Measurements from ENCODE around the gene ACSM5.
"Not testable (repeated sequence)": the region's sequence is repeated elsewhere in the genome, so short reads cannot be mapped to it uniquely, and the experiment has no call there.

ACSM5 gene

DNA sequence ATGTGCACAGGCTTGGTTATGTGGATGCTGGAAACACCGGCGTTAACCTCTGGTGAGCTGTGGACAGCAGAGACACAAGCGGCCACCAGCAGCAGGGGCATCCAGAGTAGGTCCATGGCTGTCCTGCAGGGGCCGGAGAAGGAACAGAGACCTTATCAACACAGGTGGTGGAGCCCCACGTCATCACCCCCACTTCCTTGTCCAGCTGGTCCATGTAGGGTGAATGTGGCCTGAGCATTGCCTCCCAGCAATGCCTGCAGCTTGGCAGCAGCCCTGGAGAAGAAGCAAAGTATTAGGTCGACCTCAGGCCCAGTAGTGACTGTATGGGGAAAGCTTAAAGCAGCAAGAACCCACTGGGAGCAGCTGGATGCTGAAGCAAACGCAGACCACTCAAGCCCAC lies 10.1 kb upstream of the ACSM5 start:
- DNase-seq (ENCODE audit: low read depth in 3 of 3) = no peak

DNA sequence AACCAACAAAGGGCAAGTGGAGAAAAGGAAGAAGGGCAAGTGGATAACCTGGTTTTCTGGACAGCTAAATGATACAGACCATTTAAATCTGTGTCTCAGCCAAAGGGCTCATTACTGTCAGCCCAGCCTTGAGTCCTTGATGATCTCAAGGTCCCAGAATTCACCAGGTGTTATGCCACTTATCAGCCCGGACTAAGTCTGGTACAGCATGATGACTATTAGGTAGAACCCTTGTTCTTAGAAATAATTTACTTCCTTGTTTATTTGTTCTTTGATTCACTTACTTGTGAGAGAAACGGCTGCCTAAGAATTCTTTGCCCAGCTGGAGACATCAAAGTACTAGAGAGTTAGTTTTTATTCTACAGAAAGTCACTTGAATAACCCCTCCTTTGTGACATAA lies 8.3 kb upstream of the ACSM5 start:
- no peak for DNase-seq (ENCODE audit: low read depth in 3 of 3)

DNA sequence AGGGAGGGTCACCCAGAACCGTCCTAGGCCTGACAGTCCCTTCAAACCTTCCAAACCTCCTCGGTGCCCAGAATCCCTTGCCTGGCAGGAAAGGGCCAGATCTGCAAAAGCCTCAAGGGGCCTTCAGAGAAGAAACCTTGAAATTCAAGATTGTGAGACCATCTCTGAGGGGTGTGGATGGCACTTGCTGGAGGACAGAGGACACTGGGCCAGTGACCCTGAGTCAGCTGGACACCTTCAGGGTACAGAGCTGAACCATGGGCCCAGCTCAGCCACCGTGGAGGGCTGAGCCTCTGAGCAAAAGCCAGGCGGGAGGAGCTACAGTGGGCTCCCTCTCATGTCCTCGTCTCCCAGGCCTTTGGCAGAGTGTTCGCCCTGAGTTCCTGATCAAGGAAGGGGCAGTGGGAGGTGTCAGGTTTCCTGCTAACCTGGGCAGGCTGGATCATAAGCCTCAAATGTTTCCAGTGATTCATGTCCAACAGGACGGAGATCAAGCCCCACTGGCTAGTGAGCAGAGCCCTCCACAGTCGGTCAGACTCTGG lies 7.8 kb upstream of the ACSM5 start:
- no peak for DNase-seq (ENCODE audit: low read depth in 3 of 3)

DNA sequence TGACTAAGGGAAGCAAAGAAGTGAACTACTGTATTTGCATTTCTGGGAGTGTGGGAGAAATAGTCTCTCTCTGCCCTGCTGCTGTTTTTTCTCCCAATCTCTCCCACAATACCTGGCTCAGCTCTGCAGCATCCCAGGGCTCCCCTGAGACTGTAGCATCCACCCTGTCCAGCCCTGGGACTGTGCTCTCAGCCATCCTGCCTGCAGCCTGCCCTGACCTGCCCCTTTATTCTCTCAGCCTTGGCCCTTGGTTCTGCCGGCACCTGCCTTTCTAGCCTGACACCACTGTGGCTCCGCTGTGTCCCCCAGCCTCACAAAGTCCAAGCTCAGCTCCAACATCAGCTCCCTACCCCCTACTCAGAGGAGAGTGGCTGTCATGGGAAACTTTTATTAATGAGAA lies 6.7 kb upstream of the ACSM5 start:
- no peak for DNase-seq (ENCODE audit: low read depth in 3 of 3)

DNA sequence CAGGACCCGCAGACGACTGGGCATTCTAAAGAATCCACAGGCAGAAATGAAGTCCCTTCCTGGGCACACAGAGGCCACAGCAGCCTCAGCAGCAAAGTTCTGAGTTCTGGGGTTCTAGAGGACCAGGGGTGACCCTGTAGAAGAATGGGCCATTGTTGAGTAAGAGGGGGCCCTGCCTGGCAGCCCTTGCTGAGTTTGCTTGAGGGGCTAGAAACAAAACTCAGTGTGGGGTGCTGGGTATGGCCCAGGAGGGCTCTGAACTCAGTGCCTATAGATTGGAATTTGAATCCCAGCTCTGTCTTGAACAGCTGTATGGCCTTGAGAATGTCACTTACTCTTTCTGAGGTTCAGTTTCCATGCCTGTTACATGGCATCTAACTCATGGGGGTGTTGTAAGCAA lies 4.7 kb upstream of the ACSM5 start, which contains the start of gene PDILT:
PDILT (minus strand) TSS at position 101 of the 400 bp plus-strand sequence. CDS start 5,437 bp downstream, outside the sequence.
- no peak for DNase-seq (ENCODE audit: low read depth in 3 of 3)

DNA sequence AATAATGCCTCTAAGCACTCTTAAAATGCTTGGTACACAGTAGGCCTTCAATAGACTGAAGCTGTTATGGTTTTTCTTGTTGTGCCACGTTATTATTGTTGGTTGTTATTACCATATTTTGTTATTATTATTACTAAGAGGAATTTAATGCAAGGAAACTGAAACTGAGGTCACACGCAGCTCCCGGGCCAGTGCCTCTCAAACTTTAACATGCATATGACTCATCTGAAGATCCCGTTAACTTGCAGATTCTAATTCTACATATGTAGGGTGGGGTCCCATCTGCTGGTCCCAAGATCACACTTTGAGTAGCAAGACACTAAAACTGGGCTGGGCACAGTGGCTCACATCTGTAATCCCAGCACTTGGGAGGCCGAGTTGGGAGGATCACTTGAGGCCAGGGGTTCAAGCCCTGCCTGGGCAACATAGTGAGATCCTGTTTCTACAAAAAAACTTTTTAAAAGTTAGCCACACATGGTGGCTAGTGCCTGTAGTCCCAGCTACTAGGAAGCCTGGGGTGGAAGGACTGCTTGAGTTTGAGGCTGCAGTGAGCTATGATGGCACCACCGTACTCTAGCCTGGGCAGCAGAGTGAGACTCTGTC lies 888 bp downstream of the ACSM5 start:
- no peak for DNase-seq (ENCODE audit: low read depth in 3 of 3)

DNA sequence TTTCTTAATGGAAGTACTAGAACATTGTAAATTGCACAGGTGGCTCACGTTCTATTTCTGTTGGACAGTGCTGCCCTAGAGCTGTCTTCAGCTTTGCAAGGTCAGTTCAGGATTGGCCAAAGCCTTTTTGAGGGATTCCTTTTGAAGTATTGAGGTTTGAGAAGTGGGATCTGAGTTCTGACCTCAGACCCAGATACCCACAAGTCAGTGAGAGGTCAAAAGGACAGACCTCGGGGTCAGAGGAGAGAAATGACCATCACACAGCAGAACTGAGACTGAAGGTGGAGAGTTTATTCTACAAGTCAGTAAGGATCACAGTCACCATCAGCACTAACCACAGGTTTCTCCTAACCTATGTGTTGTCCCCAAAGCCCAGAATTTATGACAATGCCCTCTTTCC lies 1.7 kb downstream of the ACSM5 start:
- no peak for DNase-seq (ENCODE audit: low read depth in 3 of 3)

DNA sequence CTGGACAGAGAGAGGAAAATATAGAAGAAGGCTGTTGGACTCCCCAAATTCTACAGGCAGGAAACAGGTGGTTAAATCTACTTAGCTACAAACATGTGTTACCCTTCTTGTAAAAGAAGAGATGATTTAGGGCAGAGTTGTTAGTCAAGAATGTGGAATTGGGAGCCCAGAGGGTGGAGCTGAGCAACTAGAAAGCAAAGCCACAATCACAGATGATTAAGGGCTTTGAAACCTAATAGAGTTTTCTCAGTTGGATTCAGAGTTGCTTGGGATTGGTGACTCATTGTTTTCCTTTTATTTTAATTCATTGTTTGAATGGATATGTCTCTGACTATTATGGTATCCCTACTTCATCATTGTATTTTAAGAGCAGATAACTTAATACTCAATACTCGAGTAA lies 6.2 kb downstream of the ACSM5 start:
- DNase-seq (ENCODE audit: low read depth in 3 of 3) = no peak

DNA sequence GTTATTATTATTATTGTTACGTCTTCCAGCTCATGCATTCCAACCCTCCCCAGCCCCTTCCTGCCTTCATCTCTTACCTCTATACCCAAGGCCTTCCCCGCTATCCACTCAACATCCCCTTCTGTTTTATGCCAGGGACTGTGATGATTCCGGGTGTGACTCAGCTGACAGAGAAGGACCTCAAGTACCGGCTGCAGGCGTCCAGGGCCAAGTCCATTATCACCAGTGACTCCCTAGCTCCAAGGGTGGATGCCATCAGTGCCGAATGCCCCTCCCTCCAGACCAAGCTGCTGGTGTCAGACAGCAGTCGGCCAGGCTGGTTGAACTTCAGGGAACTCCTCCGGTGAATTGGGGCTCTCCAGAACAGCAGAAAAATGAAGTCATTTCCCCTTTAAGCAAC lies 9.8 kb downstream of the ACSM5 start:
- DNase-seq (ENCODE audit: low read depth in 3 of 3) = not testable (repeated sequence)

DNA sequence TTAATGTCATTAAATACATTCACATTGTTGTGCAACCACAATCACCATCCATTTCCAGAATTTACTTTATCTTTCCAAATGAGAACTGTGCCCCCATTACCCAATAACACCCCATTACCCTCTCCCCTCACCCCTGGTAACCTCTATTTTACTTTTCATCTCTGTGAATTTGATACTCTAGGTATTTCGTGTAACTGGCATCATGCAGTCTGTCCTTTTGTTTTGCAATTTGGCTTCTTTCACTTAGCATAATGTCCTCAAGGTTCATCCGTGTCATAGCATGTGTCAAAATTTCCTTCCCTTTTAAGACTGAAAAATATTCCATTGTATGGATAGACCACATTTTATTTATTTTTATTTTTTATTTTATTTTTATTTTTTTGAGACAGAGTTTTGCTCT lies 12.4 kb downstream of the ACSM5 start:
- not testable (repeated sequence) for DNase-seq (ENCODE audit: low read depth in 3 of 3)

DNA sequence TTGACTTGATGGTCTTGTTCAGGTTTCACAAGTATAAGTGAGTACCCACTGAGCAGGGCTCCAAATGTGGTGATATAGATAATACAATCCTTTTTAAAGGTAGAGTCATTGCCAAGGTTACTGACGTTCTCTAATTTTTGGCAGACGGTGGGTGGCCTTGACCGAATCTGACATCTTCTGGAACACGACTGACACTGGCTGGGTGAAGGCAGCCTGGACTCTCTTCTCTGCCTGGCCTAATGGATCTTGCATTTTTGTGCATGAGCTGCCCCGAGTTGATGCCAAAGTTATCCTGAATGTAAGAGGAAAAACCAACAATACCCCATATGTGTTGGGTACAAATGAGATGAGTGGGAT lies 14.4 kb downstream of the ACSM5 start:
- DNase-seq (ENCODE audit: low read depth in 3 of 3) = not testable (repeated sequence)

DNA sequence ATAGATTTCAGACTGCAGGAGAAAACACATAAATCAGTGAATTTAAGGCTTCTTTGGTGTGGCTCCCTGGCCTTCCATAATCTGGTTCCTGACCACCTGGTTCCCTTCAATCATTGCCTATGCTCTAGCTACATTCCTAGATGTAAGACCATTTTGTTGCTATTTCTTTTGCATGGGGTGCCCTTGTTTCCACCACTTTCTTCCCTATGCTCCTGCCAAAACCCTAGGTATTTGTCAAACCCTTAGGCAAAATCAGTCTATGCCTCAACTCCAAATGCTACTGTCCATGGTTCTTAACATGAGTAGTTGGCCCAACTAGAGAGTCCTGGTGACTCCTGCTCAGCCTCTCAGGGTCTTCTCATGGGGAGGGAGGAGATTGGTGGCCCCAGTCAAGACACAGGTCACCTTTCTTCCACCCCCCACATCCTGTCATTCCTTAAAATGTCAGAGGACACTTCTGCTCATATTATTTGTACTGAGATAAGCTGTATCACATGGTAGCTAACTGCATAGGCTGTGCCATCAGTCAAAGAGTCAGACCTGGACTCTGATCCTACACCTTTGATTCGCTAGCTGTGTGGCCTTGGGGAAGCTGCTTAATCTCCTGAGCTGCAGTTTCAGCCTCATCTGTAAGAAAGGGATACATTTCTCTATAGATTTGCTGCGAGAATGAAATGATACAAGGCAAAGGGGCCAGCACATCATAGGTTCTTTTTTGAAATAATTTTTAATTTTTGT lies 15.0 kb downstream of the ACSM5 start:
- no peak for DNase-seq (ENCODE audit: low read depth in 3 of 3)

DNA sequence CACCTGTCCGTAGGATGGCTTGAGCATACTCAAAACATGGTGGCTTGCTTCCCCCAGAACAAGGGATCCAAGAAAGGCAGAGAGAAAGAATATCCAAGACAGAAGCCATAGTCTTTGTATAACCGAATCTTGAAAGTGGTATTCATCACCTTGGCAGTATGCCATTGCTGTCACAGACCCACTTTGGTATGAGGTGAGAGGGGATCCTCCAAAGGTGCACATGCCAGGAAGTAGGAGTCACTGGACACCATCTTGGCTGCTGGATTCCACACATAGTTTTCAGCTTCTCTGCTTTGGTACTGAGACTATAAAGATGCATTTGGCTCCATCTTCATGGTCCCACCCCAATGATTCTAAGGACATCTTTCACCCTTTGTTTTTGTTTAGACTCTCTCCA lies 18.1 kb downstream of the ACSM5 start:
- not testable (repeated sequence) for DNase-seq (ENCODE audit: low read depth in 3 of 3)

DNA sequence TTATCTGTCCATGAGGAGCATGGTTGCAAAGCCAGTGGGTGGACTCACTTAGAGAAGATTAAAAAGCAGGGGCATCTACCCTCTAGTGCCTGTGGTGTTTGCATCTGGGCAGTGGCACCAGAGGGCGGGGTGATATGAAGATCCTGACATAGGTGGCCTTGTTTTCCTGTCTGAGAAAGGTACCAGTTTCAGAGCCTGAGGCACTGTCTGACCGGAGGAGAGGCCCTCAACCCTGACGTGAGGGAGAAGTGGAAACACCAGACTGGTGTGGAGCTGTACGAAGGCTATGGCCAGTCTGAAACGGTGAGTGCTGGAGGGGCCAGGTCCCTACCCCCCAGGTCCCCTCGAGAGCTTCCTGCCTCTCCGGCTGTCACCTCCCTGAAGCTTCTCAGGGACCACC lies 20.2 kb downstream of the ACSM5 start:
- DNase-seq (ENCODE audit: low read depth in 3 of 3) = not testable (repeated sequence)

DNA sequence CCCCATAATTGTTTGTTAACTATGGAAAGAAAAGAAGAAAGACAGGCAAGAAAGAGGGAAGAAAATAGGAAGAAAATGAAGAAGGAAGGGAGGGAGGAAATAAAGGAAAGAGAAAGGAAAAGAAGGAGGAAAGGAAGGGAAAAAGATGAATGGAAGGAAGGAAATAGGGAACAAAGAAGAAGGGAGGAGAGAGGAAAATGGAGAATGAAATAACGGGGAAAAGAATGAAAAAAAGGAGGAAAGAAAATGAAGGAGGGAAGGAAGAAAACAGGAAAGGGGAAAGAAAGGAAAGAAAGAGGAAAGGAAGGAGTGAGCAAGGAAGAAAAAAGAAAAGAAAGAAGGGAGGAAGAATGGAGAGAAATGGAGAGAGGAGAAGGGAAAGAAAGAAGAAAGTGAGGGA lies 21.1 kb downstream of the ACSM5 start:
- not testable (repeated sequence) for DNase-seq (ENCODE audit: low read depth in 3 of 3)

DNA sequence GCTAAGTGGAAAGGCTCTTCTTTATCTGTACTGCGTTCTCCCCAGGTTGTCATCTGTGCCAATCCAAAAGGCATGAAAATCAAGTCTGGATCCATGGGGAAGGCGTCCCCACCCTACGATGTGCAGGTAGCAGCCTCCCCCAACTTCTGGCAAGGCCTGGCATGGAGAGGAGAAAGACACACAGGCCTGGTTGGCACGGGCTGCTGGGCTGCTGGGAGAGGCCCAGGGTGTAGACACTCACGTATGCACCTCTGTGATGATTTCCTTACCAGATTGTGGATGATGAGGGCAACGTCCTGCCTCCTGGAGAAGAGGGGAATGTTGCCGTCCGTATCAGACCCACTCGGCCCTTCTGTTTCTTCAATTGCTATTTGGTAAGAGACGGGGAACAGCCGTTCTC lies 21.6 kb downstream of the ACSM5 start:
- DNase-seq (ENCODE audit: low read depth in 3 of 3) = no peak

DNA sequence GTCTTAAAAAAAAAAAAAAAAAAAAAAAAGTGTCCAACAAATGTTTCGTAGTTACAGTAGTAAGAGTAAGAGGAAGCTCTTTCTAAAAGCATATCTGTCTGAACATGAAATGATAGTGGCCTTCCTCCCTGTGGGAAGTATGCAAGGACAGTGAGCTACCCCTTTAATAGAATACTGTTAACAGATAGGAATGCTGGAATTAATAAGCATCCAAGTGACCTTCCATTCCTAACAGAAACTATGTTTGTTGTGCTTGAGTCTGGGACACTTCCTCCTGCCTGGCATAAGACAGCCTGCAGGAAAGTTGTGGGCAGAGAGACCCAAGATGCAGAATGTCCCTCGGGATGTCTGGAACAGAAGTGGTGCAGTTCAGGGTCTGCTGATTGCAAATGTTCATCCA lies 29.6 kb downstream of the ACSM5 start:
- DNase-seq (ENCODE audit: low read depth in 3 of 3) = not testable (repeated sequence)

DNA sequence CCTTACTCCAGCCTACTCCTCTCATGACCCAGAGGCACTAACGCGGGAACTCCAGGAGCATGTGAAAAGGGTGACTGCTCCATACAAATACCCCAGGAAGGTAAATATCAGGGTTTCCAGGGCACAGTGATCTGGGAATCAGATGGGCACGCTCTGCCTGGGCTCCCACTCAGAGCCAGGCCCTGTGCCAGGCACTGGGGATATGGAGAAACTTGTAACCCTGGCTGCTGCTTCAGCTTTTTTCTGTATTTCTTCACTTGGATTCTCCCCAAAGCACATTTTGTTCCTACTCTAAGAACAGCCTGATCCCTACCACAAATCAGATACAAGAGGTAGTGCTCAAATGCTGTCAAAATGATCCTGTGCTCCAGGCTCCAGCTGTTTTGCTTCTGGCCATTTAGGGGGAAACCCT lies 30.5 kb downstream of the ACSM5 start:
- not testable (repeated sequence) for DNase-seq (ENCODE audit: low read depth in 3 of 3)

DNA sequence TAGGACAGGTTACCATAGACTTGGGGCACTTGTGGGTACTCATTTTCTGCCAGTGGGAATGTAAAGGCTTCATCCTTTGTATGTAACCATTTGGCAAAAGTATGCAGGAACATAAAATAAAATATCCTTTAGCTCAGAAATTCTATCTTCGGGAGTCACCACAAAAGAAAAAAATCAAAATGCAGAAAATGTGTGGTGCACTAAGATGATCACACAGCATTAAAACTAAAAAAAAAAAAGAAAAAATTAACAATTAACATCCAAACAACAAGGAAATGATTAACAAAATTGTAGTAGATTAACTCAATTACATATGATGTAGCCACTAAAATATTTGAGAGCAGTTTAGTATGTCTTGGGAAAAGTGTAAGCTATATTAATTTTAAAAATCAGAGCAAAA lies 31.4 kb downstream of the ACSM5 start:
- not testable (repeated sequence) for DNase-seq (ENCODE audit: low read depth in 3 of 3)

DNA sequence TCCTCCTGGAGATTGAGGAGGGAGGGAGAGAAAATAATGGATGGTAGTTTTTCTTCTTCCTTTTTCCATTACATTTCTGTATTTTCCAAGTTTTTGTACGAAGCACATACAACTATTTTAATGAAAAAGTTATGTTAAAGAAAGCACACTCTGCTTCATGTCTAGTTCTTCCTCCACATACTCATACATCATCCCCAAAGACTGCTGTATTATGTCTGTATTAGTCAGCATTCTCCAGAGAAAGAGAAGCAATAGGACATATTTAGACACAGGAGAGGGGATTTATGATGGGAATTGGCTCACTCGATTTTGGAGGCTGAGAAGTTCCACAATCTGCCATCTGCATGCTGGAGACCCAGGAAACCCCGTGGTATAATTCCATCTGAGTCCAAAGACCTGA lies 31.9 kb downstream of the ACSM5 start:
- DNase-seq (ENCODE audit: low read depth in 3 of 3) = no peak

DNA sequence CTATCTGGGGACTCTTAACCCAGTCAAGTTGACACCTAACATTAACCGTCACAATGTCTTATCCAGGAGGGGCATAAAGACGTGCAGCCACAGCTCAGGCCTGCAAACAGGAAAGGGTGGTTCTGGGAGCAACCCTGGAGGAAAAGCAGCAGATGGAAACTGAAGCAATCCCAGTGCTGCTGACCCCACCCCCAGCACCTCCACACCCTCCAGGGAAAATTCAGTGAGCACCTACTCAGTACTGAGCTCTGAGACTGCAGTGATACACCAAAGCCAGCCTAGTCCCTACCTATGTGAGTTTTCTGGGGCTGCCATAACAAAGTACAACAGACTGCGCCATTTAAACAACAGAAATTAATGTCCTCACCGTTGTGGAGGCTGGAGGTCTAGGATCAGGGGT lies 32.5 kb downstream of the ACSM5 start:
- not testable (repeated sequence) for DNase-seq (ENCODE audit: low read depth in 3 of 3)

DNA sequence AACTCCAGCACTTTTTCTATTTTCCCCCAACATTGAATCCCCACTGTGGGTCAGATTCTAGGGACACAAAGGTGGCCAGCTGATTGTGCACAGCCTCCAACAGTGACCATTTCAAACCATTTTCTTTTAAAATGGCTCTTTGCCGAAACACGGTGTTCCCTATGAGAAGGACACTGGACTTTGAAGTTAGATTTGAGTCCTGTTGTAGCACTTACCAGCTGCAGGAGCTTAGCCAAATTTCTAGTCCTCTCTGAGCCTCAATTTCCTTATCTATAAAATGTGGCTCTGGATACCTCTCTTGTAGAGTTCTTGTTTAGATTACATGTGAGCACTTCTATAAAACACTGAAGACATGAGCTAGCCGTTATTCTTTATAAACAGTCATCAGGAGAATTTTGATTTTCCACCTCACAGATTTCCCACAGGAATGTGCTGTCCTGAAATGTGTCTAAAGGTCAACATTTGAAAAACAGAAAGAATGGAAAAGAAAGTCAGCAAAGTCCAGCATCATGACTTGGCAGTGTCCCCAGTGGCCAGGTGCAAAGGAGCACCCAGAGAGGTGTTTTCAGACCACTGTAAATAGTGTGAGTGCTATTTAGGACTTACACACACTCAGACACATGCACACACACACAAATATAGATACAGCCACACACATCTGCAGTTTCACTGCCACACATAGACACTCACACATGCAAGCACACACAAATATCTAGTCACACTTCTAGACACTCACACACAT lies 37.5 kb downstream of the ACSM5 start:
- not testable (repeated sequence) for DNase-seq (ENCODE audit: low read depth in 3 of 3)

DNA sequence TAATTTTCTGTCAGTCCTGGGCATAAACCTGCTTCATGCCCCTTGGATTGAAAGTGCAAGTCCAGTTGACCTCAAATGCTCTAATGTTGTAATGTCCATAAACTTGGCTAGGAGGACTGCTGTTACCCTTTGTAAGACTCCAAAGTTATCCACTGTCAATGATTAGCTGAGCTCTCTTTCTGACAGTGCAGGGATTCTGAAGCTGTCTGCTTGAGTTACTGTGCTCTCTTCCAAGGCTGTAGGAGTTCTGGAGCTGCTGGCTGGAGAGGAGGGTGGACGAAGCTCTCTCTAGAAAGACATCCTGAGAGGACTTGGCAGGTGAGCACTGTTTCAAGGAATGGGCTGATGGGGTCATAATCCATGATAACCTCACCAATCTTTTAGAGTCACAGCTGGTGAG lies 42.0 kb downstream of the ACSM5 start, which contains the start of gene ACSM2A:
ACSM2A (plus strand) TSS at position 158 of the 400 bp plus-strand sequence. CDS start 8,594 bp downstream, outside the sequence.
- not testable (repeated sequence) for DNase-seq (ENCODE audit: low read depth in 3 of 3)

All from stimulated activated CD4-positive, alpha-beta T cell treated with anti-CD3 and anti-CD28 coated beads, TNF-alpha, amount 100 ng/mL, for 4 hours (primary cell).